DOHH2 (cell line): ENCODE results near the gene SLC6A1.

ENCODE experiments used
- EZH2phosphoT487 ChIP-seq: fragments of 200-600 bp; sonication (generic); IDR thresholded peaks from 2 replicates; pipeline ENCODE4 v1.6.1; 2017; ENCODE audit warnings: borderline replicate concordance, mild to moderate bottlenecking, antibody characterized with exemption, low read length, moderate library complexity, mixed read lengths
- TF ChIP-seq, protein P1 (sequence below): fragments of 200-600 bp; sonication (generic); IDR thresholded peaks from one replicate; pipeline ENCODE4 v1.5.1; 2014; ENCODE audit warnings: antibody characterized with exemption, mild to moderate bottlenecking, low read depth, low read length; ENCODE audit not compliant: poor library complexity, severe bottlenecking

DNA sequence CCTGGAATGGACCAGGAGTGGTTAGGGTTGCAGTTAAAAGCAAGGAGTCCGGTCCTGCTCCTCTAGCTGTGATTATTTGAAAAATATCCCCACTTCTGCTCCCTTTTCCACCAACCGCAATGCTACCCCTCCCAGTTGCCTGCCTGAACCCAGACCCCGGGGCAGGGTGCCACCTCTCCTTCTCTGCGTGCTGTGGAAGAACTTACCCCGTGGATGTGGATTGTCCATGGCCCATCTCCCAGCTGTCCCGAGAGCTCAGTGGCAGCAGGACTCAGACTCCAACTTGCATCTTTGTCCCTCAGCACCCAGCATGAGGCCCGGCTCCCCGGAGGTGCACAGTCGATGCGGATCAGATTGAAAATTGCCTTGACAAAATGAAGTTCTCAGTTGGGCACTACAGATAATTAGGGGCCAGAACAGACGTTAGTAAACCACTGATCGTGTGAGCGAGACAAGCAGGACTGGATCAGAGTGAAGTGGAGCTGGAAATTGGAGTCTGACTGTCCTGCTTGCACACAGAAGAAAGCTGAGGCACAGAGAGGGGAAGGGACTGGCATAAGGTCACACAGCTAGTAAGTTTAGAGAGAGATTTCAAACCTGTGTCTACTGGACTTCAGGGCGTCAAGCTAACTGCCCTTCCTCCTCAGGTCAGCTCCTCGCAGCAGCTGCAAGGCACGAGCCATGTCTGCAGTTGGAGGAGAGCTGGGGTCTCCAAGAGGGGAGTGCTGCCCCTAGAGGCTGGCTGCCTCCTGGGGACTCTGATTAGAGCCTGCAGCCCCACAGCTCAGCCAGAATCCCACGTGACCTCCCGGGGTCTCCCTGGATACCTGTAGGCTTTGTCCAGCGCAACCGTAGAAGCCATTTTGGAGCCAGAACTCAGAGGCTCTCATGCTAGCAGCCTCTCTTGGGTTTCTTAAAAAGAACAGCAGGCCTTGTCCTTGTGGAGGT lies 14.7 kb downstream of the SLC6A1 start:
- TF ChIP-seq, protein P1, sequence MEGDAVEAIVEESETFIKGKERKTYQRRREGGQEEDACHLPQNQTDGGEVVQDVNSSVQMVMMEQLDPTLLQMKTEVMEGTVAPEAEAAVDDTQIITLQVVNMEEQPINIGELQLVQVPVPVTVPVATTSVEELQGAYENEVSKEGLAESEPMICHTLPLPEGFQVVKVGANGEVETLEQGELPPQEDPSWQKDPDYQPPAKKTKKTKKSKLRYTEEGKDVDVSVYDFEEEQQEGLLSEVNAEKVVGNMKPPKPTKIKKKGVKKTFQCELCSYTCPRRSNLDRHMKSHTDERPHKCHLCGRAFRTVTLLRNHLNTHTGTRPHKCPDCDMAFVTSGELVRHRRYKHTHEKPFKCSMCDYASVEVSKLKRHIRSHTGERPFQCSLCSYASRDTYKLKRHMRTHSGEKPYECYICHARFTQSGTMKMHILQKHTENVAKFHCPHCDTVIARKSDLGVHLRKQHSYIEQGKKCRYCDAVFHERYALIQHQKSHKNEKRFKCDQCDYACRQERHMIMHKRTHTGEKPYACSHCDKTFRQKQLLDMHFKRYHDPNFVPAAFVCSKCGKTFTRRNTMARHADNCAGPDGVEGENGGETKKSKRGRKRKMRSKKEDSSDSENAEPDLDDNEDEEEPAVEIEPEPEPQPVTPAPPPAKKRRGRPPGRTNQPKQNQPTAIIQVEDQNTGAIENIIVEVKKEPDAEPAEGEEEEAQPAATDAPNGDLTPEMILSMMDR: no peak
- no peak for TF ChIP-seq EZH2phosphoT487
